Measurements from ENCODE around the gene LAMA2. TPM values are rescaled to one million over a fixed set of nuclear protein-coding genes. Genes with fewer than 3 reads are reported as not detected.

LAMA2 gene
- total RNA-seq, 4 donors from 2014 or later = 15.1 to 27.3 (median 25.0) TPM

GRCh38 chr6:129006724-129007514 lies 124.0 kb downstream of the LAMA2 start:
- no peaks in the 10 kb centered on the region for H3K4me1 ChIP-seq
- no peak overlapping the region for H3K4me3 ChIP-seq
- DNase-seq (ENCODE audit: low spot score in 2 of 2) = no peak
- TF ChIP-seq POLR2A (IDR thresholded peaks at IDR 0.05) (no peak), POLR2AphosphoS5 (IDR thresholded peaks at IDR 0.05) (no peak), EP300 (IDR thresholded peaks at IDR 0.05) (no peak), CTCF (IDR thresholded peaks at IDR 0.05) (no peak)
- H3K9me3 ChIP-seq = no peaks in the 10 kb centered on the region
- H3K27me3 ChIP-seq = no peaks in the 10 kb centered on the region
- H3K36me3 ChIP-seq = no peaks in the 10 kb centered on the region
- 54% methylated on average over 4 of the region's 4 CpGs for WGBS
- H3K27ac ChIP-seq = no peak overlapping the region

GRCh38 chr6:129007701-129008373 lies 124.9 kb downstream of the LAMA2 start:
- no peaks in the 10 kb centered on the region for H3K9me3 ChIP-seq
- H3K4me1 ChIP-seq = no peaks in the 10 kb centered on the region
- no peak for TF ChIP-seq POLR2A (IDR thresholded peaks at IDR 0.05)
- WGBS = 63% methylated on average over 4 of the region's 4 CpGs
- no peak overlapping the region for H3K27ac ChIP-seq
- H3K36me3 ChIP-seq = no peaks in the 10 kb centered on the region
- H3K27me3 ChIP-seq = no peaks in the 10 kb centered on the region
- no peak overlapping the region for H3K4me3 ChIP-seq
- no peak for DNase-seq (ENCODE audit: low spot score in 2 of 2)

GRCh38 chr6:129008591-129008990 lies 125.7 kb downstream of the LAMA2 start:
- TF ChIP-seq POLR2A (IDR thresholded peaks at IDR 0.05) (no peak), POLR2AphosphoS5 (IDR thresholded peaks at IDR 0.05) (no peak), CTCF (IDR thresholded peaks at IDR 0.05) (no peak), EP300 (IDR thresholded peaks at IDR 0.05) (no peak)
- DNase-seq (ENCODE audit: low spot score in 2 of 2) = no peak
- Histone ChIP-seq H3K9me3 (no peaks in the 10 kb centered on the region), H3K4me1 (no peaks in the 10 kb centered on the region), H3K36me3 (no peaks in the 10 kb centered on the region), H3K4me3 (no peak overlapping the region), H3K27ac (no peak overlapping the region), H3K27me3 (no peaks in the 10 kb centered on the region)
- WGBS = 38% methylated on average over 2 of the region's 2 CpGs

DNA sequence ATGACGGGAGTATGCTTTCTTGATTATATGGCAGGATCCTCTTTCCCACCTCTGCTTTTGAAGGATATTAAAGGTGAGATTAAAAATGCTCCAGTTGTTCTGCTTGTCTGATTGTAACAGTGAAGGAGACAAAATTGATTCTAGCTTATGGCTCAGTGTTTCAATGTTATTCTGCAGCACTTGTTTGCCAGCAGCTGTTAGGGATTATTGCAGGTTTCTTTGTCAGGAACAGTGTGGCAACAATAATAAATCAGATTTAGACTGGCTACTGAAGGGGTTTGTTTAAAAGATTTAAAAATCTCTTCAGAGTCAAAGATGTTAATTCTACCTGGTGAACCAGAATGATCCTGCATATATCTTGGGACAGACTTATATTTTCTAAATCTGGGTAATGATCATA lies 126.9 kb downstream of the LAMA2 start:
- TF ChIP-seq POLR2A (IDR thresholded peaks at IDR 0.05) (no peak), EP300 (IDR thresholded peaks at IDR 0.05) (no peak), POLR2AphosphoS5 (IDR thresholded peaks at IDR 0.05) (no peak), CTCF (IDR thresholded peaks at IDR 0.05) (no peak)
- H3K4me1 ChIP-seq = no peaks in the 10 kb centered on the region
- H3K9me3 ChIP-seq = no peaks in the 10 kb centered on the region
- WGBS = 71% methylated on average over 1 of the region's 1 CpG
- H3K36me3 ChIP-seq = no peaks in the 10 kb centered on the region
- H3K27me3 ChIP-seq = no peaks in the 10 kb centered on the region
- DNase-seq (ENCODE audit: low spot score in 2 of 2) = no peak
- no peak overlapping the region for H3K27ac ChIP-seq
- H3K4me3 ChIP-seq = no peak overlapping the region

- Histone ChIP-seq H3K9me3 (no peaks in the 10 kb centered on the region), H3K4me3 (no peak overlapping the region), H3K27ac (no peak overlapping the region), H3K4me1 (no peaks in the 10 kb centered on the region), H3K36me3 (no peaks in the 10 kb centered on the region), H3K27me3 (no peaks in the 10 kb centered on the region)
- DNase-seq (ENCODE audit: low spot score in 2 of 2) = no peak
- 88% methylated on average over 2 of the region's 2 CpGs for WGBS
- TF ChIP-seq POLR2A (IDR thresholded peaks at IDR 0.05) (no peak), CTCF (IDR thresholded peaks at IDR 0.05) (no peak), EP300 (IDR thresholded peaks at IDR 0.05) (no peak), POLR2AphosphoS5 (IDR thresholded peaks at IDR 0.05) (no peak)
Measured at GRCh38 chr6:129014302-129014701, 131.4 kb downstream of the LAMA2 start.

Data from suprapubic skin (tissue), 4 donors.